ENCODE measurements around the gene PXN. TPM values are rescaled to one million over a fixed set of nuclear protein-coding genes. Genes with fewer than 3 reads are reported as not detected.

PXN gene
- total and polyA plus RNA-seq, 10 of the 15 experiments (the other 5 are each of a cell fraction or from before 2014, with no cell fraction given) = 1.0 to 32.0 (median 11.5) TPM

DNA sequence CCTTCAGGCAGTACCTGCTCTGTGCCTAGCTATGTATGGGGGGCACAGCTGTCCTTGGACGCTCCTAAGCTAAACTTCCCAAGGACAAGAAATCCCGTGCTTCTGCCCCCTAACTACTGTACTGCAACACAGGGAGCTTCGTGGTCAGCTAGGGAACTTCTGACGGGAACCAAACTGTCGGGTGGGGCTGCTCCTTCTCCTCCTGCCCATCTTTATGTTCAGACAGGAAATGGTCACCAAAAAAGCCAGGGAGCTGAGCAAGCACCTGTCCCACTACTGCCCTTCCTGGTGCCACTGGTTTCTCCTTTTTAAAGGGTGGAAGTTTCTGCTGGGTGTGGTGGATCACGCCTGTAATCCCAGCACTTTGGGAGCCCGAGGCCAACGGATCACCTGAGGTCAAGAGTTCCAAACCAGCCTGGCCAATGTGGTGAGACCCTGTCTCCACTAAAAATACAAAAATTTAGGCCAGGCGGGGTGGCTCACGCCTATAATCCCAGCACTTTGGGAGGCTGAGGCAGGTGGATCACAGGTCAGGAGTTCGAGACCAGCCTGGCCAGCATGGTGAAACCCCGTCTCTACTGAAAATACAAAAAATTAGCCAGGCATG lies 26.6 kb downstream of the PXN start (continued):
- TF ChIP-seq, protein P1, sequence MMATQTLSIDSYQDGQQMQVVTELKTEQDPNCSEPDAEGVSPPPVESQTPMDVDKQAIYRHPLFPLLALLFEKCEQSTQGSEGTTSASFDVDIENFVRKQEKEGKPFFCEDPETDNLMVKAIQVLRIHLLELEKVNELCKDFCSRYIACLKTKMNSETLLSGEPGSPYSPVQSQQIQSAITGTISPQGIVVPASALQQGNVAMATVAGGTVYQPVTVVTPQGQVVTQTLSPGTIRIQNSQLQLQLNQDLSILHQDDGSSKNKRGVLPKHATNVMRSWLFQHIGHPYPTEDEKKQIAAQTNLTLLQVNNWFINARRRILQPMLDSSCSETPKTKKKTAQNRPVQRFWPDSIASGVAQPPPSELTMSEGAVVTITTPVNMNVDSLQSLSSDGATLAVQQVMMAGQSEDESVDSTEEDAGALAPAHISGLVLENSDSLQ (IDR thresholded peaks at IDR 0.05) = no peak
- TF ChIP-seq POLR2AphosphoS5 (IDR thresholded peaks at IDR 0.05; ENCODE audit: low read length) (no peak), ZNF24 (IDR thresholded peaks at IDR 0.05) (no peak)
- TF ChIP-seq, protein P2, sequence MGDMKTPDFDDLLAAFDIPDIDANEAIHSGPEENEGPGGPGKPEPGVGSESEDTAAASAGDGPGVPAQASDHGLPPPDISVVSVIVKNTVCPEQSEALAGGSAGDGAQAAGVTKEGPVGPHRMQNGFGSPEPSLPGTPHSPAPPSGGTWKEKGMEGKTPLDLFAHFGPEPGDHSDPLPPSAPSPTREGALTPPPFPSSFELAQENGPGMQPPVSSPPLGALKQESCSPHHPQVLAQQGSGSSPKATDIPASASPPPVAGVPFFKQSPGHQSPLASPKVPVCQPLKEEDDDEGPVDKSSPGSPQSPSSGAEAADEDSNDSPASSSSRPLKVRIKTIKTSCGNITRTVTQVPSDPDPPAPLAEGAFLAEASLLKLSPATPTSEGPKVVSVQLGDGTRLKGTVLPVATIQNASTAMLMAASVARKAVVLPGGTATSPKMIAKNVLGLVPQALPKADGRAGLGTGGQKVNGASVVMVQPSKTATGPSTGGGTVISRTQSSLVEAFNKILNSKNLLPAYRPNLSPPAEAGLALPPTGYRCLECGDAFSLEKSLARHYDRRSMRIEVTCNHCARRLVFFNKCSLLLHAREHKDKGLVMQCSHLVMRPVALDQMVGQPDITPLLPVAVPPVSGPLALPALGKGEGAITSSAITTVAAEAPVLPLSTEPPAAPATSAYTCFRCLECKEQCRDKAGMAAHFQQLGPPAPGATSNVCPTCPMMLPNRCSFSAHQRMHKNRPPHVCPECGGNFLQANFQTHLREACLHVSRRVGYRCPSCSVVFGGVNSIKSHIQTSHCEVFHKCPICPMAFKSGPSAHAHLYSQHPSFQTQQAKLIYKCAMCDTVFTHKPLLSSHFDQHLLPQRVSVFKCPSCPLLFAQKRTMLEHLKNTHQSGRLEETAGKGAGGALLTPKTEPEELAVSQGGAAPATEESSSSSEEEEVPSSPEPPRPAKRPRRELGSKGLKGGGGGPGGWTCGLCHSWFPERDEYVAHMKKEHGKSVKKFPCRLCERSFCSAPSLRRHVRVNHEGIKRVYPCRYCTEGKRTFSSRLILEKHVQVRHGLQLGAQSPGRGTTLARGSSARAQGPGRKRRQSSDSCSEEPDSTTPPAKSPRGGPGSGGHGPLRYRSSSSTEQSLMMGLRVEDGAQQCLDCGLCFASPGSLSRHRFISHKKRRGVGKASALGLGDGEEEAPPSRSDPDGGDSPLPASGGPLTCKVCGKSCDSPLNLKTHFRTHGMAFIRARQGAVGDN (IDR thresholded peaks at IDR 0.05) = no peak
- TF ChIP-seq, protein P3, sequence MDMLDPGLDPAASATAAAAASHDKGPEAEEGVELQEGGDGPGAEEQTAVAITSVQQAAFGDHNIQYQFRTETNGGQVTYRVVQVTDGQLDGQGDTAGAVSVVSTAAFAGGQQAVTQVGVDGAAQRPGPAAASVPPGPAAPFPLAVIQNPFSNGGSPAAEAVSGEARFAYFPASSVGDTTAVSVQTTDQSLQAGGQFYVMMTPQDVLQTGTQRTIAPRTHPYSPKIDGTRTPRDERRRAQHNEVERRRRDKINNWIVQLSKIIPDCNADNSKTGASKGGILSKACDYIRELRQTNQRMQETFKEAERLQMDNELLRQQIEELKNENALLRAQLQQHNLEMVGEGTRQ (IDR thresholded peaks at IDR 0.05; ENCODE audit: borderline replicate concordance, low read depth, low read length) = no peak

DNA sequence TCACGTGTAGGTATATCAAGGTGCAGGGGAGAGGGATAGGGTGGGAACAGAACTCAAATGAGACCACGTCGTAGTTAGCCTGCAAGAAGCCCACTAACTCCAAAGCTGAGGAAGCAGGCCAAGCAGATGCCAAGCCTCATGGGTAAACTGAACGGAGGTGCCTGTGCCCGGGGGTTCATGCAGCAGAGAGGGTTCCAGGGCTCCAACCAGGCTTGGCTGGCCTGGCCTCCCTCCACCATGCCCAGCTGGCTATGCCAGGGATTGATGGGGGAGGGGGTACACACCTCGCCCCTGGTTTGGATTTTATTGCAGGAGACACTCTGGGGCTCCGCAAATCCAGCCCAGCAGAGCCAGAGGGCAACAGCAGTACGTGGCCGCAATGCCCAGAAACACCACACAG lies 27.3 kb downstream of the PXN start:
- H3K4me2 ChIP-seq (ENCODE audit: control insufficient read depth, insufficient read depth) = no peak overlapping the region
- no peaks in the 10 kb centered on the region for H3K4me1 ChIP-seq (ENCODE audit: control insufficient read depth, insufficient read depth, low read length)
- no peaks in the 10 kb centered on the region for H4K20me1 ChIP-seq (ENCODE audit: control insufficient read depth, insufficient read depth)
- H3K27ac ChIP-seq (ENCODE audit: control insufficient read depth, insufficient read depth) = no peak overlapping the region
- DNase-seq (ENCODE audit: low read depth, low spot score) = no peak
- ATAC-seq = no peak
- WGBS (ENCODE audit: insufficient coverage, insufficient replicate concordance, low lambda C conversion rate, missing lambda C conversion rate) = 63% methylated on average over 7 of the region's 9 CpGs
- no TSS peak for BruUV-seq (replicated peaks)
- no peak for FAIRE-seq
- no peak overlapping the region for H3K9ac ChIP-seq (ENCODE audit: control insufficient read depth, insufficient read depth, low read length)
- no peaks in the 10 kb centered on the region for H3K79me2 ChIP-seq (ENCODE audit: control insufficient read depth, insufficient read depth, low read length)
- H3K4me3 ChIP-seq = no peak overlapping the region
- H3K36me3 ChIP-seq (ENCODE audit: control insufficient read depth in 2 of 2, insufficient read depth in 2 of 2, low read length in 1 of 2) = no peaks in the 10 kb centered on the region
- H3K27me3 ChIP-seq (replicated peaks in 1 of 2; ENCODE audit: control insufficient read depth in 2 of 2, insufficient read depth in 2 of 2, low read length in 1 of 2) = no peaks in the 10 kb centered on the region; a peak in 1 of 4 replicates
- ChIA-PET SMC1A (ENCODE audit: uncharacterized antibody, unreplicated experiment) (interaction anchor here (5.5 kb wide), 1 partner anchor 11 kb away, joined by 28 read pairs; no protein-coding TSS in a partner anchor), RAD21 (ENCODE audit: unreplicated experiment) (interaction anchor here (3.1 kb wide), 1 partner anchor 10 kb away, joined by 18 read pairs; no protein-coding TSS in a partner anchor), CTCF (interaction anchor here (1.1 to 6.3 kb wide), 3 partner anchors 10 to 32 kb away, joined by 4 to 55 read pairs (median 47); partner anchors contain the start of gene PXN), POLR2A (no interaction called here)
- in situ Hi-C loops (cut with MboI) = no loop called here
- intact Hi-C loops (cut with micrococcal nuclease; ENCODE audit: unreplicated experiment) = no loop called here
- no peak overlapping the region for H2AFZ ChIP-seq (ENCODE audit: control insufficient read depth, low read depth, low read length)
- H3K9me3 ChIP-seq (replicated peaks; ENCODE audit: control insufficient read depth, insufficient read depth, low read length) = no peaks in the 10 kb centered on the region
- no peak for TF ChIP-seq HDAC2 (IDR thresholded peaks at IDR 0.05)
- no peak for TF ChIP-seq POLR2AphosphoS2 (IDR thresholded peaks at IDR 0.05; ENCODE audit: low read depth, low read length)
- TF ChIP-seq, protein P4, sequence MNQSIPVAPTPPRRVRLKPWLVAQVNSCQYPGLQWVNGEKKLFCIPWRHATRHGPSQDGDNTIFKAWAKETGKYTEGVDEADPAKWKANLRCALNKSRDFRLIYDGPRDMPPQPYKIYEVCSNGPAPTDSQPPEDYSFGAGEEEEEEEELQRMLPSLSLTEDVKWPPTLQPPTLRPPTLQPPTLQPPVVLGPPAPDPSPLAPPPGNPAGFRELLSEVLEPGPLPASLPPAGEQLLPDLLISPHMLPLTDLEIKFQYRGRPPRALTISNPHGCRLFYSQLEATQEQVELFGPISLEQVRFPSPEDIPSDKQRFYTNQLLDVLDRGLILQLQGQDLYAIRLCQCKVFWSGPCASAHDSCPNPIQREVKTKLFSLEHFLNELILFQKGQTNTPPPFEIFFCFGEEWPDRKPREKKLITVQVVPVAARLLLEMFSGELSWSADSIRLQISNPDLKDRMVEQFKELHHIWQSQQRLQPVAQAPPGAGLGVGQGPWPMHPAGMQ (IDR thresholded peaks at IDR 0.05; ENCODE audit: borderline replicate concordance) = no peak
- TF ChIP-seq RAD51 (IDR thresholded peaks at IDR 0.05) = no peak
- no peak for TF ChIP-seq NR2C2 (IDR thresholded peaks at IDR 0.05; ENCODE audit: borderline replicate concordance, control insufficient read depth, insufficient read length, low read depth)
- no peak for TF ChIP-seq RELA (IDR thresholded peaks at IDR 0.05; ENCODE audit: borderline replicate concordance, partially characterized antibody)
- no peak for TF ChIP-seq SMARCA5 (IDR thresholded peaks at IDR 0.05)
